Measurements from ENCODE around the gene RBM39. TPM values are rescaled to one million over a fixed set of nuclear protein-coding genes. Genes with fewer than 3 reads are reported as not detected.

Gene RBM39
- total RNA-seq, 1 experiment from 2014 or later: 347 TPM

DNA sequence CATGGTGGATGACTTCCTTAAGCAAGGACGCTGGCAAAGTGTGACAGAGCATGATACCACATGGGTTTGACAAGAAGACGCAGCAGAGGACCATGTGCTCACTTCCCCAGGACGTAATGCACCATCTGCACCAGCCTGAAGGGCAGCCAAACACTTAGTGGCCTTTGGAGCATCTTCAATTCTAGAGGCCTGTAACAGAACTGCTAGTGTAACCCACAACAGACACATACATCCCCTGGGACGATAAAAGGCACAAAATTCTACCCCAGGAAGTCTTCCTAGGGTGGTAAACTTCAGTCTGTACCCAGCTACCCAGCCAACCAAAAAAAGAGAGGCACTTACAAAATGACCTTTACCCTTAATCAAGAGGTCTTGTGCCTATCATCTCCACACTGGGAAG is 68.2 kb downstream of the RBM39 start:
- Mint-ChIP-seq H3K4me3 (no peak overlapping the region), H3K27ac (no peak overlapping the region; a peak in 1 of 7 replicates), H3K27me3 (ENCODE audit: low read depth) (no peaks in the 10 kb centered on the region), H3K4me1 (no peaks in the 10 kb centered on the region), H3K36me3 (ENCODE audit: insufficient read depth in 1 of 3, low read depth in 3 of 3) (peaks cover 9 to 33% (median 28%) of the 10 kb centered on the region in 3 experiments), H3K9me3 (no peaks in the 10 kb centered on the region)
- H3K9me3 ChIP-seq (ENCODE audit: control insufficient read depth, low read depth, low read length): no peaks in the 10 kb centered on the region
- no peak overlapping the region for H3K27ac ChIP-seq (ENCODE audit: insufficient read length, low read depth, low read length)
- no peak overlapping the region for H3K23ac ChIP-seq (ENCODE audit: insufficient read length, low read depth, low read length)
- H3K4me2 ChIP-seq (ENCODE audit: insufficient read depth, insufficient read length, low read length): no peak overlapping the region
- H3K23me2 ChIP-seq (ENCODE audit: insufficient read length, low read depth, low read length, poor library complexity, severe bottlenecking): no peaks in the 10 kb centered on the region
- H2BK120ac ChIP-seq (ENCODE audit: low read depth, low read length, poor library complexity, severe bottlenecking): no peak overlapping the region
- H3K4ac ChIP-seq (ENCODE audit: low read depth, low read length): no peak overlapping the region
- H4K8ac ChIP-seq (replicated peaks; ENCODE audit: insufficient read length, low read depth, low read length): no peak overlapping the region
- no peaks in the 10 kb centered on the region for H4K20me1 ChIP-seq (ENCODE audit: control insufficient read depth, insufficient read depth, insufficient read length)
- H2BK15ac ChIP-seq (ENCODE audit: low read depth, low read length): no peak overlapping the region
- no peak overlapping the region for H3K56ac ChIP-seq (ENCODE audit: insufficient read length, low read depth, low read length)
- H2BK12ac ChIP-seq (ENCODE audit: insufficient read length, low read depth, low read length): no peak overlapping the region
- H2AK5ac ChIP-seq (ENCODE audit: insufficient read length, low read length): no peak overlapping the region
- H3K14ac ChIP-seq (ENCODE audit: insufficient read depth, low read length): no peak overlapping the region
- no CpG with 5 or more reads among the region's 4 CpGs for WGBS (ENCODE audit: extremely low coverage, insufficient read length, low lambda C conversion rate)
- no peaks in the 10 kb centered on the region for H3K27me3 ChIP-seq (ENCODE audit: insufficient read depth, low read length)
- H3K18ac ChIP-seq (ENCODE audit: insufficient read length, low read depth, low read length): no peak overlapping the region
- no peak overlapping the region for H2BK20ac ChIP-seq (ENCODE audit: low read depth, low read length, poor library complexity, severe bottlenecking)
- no peaks in the 10 kb centered on the region for H3K79me2 ChIP-seq (ENCODE audit: insufficient read depth, low read length)
- TF ChIP-seq, protein P1, sequence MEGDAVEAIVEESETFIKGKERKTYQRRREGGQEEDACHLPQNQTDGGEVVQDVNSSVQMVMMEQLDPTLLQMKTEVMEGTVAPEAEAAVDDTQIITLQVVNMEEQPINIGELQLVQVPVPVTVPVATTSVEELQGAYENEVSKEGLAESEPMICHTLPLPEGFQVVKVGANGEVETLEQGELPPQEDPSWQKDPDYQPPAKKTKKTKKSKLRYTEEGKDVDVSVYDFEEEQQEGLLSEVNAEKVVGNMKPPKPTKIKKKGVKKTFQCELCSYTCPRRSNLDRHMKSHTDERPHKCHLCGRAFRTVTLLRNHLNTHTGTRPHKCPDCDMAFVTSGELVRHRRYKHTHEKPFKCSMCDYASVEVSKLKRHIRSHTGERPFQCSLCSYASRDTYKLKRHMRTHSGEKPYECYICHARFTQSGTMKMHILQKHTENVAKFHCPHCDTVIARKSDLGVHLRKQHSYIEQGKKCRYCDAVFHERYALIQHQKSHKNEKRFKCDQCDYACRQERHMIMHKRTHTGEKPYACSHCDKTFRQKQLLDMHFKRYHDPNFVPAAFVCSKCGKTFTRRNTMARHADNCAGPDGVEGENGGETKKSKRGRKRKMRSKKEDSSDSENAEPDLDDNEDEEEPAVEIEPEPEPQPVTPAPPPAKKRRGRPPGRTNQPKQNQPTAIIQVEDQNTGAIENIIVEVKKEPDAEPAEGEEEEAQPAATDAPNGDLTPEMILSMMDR (conservative IDR thresholded peaks at IDR 0.05): no peak
- no peak for DNase-seq
- H4K5ac ChIP-seq (ENCODE audit: insufficient read length, low read depth, low read length): no peak overlapping the region
- no peaks in the 10 kb centered on the region for H3K4me1 ChIP-seq (ENCODE audit: insufficient read depth, low read length)
- no peaks in the 10 kb centered on the region for H3K79me1 ChIP-seq (ENCODE audit: insufficient read depth, low read depth, low read length, poor library complexity, severe bottlenecking)
- no peak overlapping the region for H3K9ac ChIP-seq (ENCODE audit: extremely low read depth, insufficient read length, low read length)
- no peak overlapping the region for H3T11ph ChIP-seq (ENCODE audit: low read length)
- no peak overlapping the region for H4K91ac ChIP-seq (ENCODE audit: insufficient read length, low read depth, low read length)
- H2AFZ ChIP-seq (ENCODE audit: low read length): no peak overlapping the region
- H2BK5ac ChIP-seq (ENCODE audit: insufficient read length, low read length): no peak overlapping the region

All from H9 (cell line).